ENCODE results near the gene FCRL3.

GRCh38 chr1:157715736-157716135, 15.2 kb upstream of the FCRL3 start:
- TF ChIP-seq CTCF (conservative IDR thresholded peaks at IDR 0.05; ENCODE audit: low read depth, low read length) (no peak), NFE2L2 (IDR thresholded peaks at IDR 0.05; ENCODE audit: low read depth, low read length) (no peak), BHLHE40 (IDR thresholded peaks at IDR 0.05; ENCODE audit: low read depth, low read length) (no peak), MXI1 (IDR thresholded peaks at IDR 0.05; ENCODE audit: borderline replicate concordance, low read depth, low read length) (no peak), RAD21 (IDR thresholded peaks at IDR 0.05; ENCODE audit: low read length) (no peak), POLR2A (IDR thresholded peaks at IDR 0.05; ENCODE audit: low read depth, low read length) (no peak), USF2 (IDR thresholded peaks at IDR 0.05; ENCODE audit: low read depth, low read length) (no peak), CEBPB (IDR thresholded peaks at IDR 0.05; ENCODE audit: low read depth, low read length) (no peak), MAZ (IDR thresholded peaks at IDR 0.05; ENCODE audit: borderline replicate concordance, low read depth, low read length) (no peak), RFX5 (IDR thresholded peaks at IDR 0.05; ENCODE audit: low read depth, low read length) (no peak), CHD1 (IDR thresholded peaks at IDR 0.05; ENCODE audit: low read depth, low read length) (no peak), MAFK (IDR thresholded peaks at IDR 0.05; ENCODE audit: low read depth, low read length) (no peak), RCOR1 (IDR thresholded peaks at IDR 0.05; ENCODE audit: insufficient replicate concordance, low read length) (no peak), FOS (IDR thresholded peaks at IDR 0.05; ENCODE audit: low read depth, low read length) (no peak)
